GM21737 (cell line): Measurements from ENCODE around the gene TTYH1.

Experiments
- ATAC-seq: cut with Tn5 transposase; IDR thresholded peaks from one replicate; pipeline ENCODE4 v1.9.1; 2021; ENCODE audit warnings: mild to moderate bottlenecking, moderate library complexity; ENCODE audit not compliant: unreplicated experiment

TTYH1 gene

DNA sequence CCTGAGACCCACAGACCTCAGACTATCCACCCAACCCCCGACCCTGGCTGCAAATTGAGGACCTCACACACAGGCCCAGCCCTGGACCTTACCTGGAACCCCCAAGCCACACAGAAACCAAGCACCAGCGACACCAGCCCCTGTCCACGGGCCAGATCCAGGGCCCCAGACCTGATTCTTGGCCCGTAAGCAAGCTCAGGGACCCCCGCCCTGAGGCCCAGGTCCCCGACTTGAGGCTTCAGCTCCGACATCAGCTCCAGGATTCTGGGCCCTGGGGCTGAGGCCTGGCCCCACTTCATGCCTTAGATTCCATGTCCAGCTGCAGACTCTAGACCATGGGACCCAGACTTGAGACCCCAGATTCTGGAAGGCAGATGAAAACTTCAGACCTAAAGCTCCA is 6.3 kb downstream of the TTYH1 start:
- ATAC-seq, result no peak

DNA sequence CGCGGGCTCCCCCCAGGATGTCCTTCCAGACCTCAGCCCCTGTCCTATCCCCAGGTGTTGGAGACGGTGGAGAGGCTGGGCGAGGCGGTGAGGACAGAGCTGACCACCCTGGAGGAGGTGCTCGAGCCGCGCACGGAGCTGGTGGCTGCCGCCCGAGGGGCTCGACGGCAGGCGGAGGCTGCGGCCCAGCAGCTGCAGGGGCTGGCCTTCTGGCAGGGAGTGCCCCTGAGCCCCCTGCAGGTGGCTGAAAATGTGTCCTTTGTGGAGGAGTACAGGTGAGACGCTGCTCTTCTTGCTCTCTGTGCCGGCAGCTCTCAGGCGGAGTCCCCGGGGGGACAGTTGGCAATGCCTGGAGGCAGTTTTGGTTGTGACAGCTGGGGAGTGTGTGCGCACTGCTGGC is 6.9 kb downstream of the TTYH1 start:
- no peak for ATAC-seq

DNA sequence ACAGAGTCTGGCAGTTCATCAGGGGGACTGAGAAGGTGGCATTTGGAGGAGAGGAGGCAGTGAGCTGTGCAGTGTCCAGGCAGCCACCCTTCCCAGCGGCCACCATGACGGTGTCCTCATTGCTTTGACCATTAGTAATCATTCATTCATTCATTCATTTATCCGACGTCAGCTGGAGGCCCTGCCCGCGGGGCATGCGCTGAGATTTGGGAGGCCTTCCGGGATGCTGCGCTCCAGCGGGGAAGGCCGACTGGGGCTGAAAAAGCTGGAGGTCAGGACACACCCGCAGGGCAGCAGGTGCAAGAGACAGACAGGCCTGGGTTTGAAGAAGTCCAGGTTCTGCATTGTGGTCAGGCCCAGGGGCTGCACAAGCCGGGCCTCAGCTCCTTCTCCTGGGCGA is 8.9 kb downstream of the TTYH1 start:
- no peak for ATAC-seq

DNA sequence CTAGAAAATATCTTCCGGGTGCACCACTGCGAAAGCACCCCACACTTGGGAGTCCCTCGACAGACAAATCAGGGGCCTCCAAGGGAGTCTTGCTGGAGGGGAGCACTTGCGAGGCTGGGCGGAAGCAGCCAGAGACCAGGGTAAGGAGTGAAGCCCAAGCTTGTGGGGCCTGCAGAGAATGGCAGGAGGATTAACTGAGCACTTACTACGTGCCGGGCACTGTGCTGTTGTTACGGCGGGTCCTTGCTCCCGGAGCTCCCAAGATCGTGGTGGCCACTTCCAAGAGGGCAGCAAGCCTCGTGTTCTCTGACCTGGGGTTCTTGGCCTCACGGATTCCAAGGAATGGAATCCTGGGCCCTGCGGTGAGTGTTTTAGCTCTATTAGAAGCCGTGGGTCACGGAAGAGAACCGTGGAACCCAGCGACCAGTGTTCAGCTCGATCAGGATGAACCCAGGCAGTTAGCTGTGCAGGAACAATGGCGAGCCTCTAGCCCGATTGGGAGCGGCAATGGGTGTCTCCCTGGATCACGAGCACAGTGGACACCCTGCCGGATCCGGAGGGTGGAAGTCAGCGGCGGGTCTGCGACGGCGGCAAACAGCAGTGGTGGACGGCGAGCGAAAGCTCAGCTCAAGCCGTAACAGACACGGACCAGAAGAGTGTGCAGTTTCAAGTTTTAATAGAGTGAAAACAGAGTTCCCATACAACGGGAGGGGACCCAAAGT is 9.6 kb downstream of the TTYH1 start:
- no peak for ATAC-seq

DNA sequence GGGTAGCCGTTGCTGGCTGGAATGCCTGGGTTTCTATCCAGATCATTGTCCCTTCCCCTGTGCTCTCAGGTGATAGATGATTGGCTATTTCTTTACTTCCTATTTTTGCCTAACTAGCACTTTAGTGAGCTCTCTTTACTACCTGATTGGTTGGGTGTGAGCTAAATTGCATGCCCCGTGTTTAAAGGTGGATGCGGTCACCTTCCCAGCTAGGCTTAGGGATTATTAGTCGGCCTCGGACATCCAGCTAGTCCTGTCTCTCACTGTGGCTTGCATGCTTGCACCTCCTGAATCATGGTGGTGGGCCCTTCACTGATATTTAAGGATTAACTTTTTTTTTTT is 10.1 kb downstream of the TTYH1 start:
- ATAC-seq, result no peak

GRCh38 chr19:54426291-54426931 is 11.1 kb downstream of the TTYH1 start:
- no peak for ATAC-seq

- ATAC-seq, result no peak
These were observed 12.3 kb downstream of the TTYH1 start for GRCh38 chr19:54427586-54427985.

GRCh38 chr19:54428323-54429175 is 13.3 kb downstream of the TTYH1 start:
- ATAC-seq, result no peak

DNA sequence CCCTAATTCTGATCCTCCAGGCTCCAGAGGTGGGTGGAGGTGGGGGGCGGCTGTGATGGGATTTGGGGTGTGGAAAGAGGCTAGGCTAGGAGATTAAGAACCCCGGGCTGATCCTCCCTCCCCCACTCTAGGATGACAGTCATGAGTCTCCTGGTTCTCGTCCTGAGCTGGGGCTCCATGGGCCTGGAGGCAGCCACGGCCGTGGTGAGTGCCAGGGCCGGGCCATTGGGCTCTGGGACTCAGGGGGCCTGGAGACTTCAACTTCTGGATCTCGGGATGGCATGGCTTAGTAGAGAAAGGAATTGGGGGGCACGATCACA is 13.9 kb downstream of the TTYH1 start:
- ATAC-seq, result no peak

DNA sequence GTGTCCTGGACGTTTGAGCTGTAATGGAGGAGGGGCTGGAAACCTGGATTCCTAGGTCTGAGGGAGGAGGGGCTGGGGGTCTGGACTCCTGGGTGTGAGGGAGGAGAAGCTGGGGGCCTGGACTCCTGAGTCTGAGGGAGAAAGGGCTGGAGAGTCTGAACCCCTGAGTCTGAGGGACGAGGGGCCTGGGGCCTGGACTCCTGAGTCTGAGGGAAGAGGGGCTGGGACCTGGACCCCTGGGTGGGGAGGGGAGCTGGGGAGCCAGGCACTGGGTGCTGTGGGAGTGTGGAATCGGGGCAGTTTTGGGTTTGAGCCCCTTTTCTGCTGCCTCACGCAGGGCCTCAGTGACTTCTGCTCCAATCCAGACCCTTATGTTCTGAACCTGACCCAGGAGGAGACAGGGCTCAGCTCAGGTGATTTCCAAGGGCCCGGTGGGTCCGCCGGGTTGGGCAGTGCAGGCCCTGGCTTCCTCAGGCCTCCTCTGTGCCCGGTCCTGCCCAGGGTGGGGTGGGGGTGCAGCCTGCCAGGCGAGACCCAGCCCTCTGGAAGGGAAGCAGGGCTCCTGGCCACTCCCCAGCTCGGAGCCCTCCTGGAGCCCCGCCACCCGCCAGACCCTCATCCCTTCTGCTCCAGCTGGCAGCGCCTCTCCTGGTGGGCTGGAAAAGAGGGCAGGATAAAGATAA is 14.4 kb downstream of the TTYH1 start:
- ATAC-seq, result no peak

- no peak for ATAC-seq
These were observed 15.3 kb downstream of the TTYH1 start for GRCh38 chr19:54430306-54431254.

DNA sequence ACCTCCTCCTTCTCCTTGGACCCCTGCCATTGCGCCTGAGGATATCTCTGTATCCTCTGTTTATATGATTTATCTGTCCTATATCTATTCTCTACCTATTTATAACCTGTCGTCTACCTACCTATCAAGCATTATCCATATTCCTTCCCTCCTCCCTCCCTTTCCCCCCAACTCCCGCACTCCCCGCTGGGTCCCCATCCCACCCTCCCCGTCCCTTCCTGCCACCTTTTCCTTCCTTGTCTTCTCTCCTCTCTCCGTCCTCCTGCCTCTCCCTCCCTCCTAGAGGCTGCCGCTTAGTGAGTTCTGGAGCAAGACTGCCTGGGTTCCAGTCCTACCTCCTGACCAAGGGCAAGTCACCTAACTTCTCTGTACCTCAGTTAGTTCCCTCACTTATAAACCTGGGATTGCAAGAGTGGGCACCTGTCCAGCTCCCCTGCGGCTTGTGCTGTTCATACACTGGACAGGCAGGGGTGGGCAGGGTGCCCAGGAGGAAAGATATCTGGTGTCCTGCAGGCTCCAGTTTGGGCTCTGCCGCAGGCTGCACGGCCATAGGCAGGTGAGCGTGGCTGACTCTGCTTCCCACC is 16.1 kb downstream of the TTYH1 start:
- no peak for ATAC-seq

DNA sequence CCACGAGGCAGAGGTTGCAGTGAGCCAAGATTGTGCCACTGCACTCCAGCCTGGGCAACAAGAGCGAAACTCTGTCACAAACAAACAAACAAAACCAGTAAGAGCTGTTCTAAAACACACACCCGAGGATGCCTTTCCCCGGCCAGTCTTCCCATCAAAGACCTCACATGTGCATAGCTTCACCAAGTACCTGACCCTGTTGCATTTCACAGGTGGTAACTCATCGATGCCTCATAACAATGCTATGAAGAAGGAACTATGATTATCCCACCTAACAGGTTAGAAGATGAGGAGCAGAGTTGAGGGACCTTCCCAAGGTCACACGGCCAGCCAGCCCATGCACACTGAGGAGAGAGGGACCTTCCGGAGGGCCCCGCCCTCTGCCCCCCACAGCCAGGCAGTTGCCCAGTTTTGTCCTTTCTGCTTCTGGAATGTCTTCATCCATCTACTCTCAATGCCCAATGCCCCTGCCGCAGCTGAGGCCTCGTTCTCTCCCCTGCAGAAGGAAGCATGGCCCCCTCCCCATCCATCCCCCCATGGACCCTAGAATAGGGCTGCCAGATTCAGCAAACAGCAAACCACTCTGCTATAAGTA is 17.0 kb downstream of the TTYH1 start:
- ATAC-seq, result no peak

- no peak for ATAC-seq
These were observed 18.4 kb downstream of the TTYH1 start for GRCh38 chr19:54433697-54434096.

DNA sequence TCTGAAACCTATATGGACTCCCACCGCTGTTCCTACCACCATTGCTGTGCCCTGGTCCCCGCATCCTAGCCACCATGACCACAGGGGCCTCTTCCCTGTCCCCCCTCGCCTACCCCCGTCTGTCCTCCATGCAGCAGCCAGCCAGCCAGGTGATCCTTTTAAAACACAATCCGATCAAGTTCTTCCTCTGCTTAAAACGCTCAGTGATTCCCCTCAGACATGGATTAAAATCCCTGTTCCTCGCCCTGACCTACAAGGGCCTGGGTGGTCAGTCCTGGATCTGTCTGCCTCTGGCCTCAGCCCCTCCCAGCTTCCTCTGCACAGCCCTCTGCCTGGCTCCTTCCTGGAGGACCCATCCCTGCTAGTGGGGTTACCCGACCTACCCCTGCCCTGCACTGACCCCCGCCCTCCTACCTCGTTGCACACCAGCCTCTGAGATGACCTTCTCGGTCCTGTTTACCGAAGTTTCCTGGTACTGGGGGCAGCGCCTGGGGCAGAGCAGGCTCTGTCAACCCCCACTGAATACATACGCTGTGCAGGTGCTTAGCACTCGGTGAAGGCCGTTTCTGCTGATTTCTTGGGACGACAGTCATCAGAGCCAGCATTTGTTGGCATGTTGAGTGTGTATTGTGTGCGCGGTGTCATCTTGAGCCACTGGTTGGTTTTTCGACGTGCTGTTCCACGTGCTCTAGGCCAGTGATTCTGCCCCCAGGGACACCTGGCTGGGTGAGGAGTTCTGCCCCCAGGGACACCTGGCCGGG is 19.0 kb downstream of the TTYH1 start:
- no peak for ATAC-seq

GRCh38 chr19:54434873-54435214 is 19.6 kb downstream of the TTYH1 start:
- ATAC-seq, result no peak

GRCh38 chr19:54435551-54436016 is 20.3 kb downstream of the TTYH1 start:
- no peak for ATAC-seq

DNA sequence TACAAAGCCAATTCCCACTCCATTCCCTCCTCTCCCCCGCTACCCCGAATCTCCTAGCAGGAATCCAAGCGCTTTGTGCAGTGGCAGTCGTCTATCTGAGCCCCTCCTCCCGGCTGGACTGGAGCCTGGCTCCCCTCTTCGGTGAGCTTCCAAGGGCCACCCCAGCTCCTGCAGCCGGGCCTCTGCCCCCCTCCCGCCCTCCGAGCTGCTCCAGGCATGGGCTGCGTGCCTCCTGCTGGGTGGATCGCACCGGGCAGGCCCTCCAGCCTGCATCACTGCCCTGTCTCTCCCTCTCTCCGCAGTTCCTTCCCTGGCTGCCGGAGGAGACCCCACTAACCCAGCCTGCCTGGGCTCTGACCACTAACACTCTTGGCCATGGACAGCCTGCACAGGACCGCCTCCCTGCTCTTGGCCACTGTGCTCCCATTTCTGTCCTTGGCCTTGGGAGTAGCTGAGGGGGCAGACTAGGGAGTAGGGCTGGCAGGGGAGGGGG is 20.8 kb downstream of the TTYH1 start:
- no peak for ATAC-seq
